ENCODE data around the gene PHEX.

Gene PHEX

DNA sequence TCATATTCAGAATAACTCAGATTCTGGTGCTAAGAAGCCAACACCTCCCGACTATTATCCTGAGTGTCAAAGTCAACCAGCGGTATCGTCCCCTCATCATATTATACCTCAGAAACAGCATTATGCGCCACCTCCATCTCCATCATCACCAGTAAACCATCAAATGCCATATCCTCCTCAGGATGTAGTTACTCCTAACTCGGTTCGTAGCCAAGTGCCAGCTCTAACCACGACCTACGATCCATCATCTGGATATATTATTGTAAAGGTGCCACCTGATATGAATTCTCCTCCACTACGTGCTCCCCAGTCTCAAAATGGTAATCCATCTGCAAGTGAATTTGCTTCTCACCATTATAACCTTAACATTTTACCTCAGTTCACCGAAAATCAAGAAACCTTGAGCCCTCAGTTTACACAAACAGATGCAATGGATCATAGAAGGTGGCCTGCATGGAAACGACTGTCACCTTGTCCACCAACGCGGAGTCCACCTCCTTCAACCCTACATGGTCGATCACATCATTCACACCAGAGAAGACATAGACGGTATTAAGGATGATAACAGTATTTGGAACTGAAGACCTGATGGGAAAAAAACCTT lies 241.7 kb downstream of the PHEX start:
- TF ChIP-seq POLR2AphosphoS5 (IDR thresholded peaks at IDR 0.05; ENCODE audit: low read depth, low read length) (no peak), SIN3A (IDR thresholded peaks at IDR 0.05; ENCODE audit: borderline replicate concordance, insufficient read depth, low read length) (no peak), TAF1 (IDR thresholded peaks at IDR 0.05; ENCODE audit: borderline replicate concordance, insufficient read depth, low read length) (no peak), FOXP2 (optimal IDR thresholded peaks at IDR 0.05; ENCODE audit: borderline replicate concordance, extremely low read depth, extremely low read length, insufficient read depth) (no peak)
- TF ChIP-seq, protein P1, sequence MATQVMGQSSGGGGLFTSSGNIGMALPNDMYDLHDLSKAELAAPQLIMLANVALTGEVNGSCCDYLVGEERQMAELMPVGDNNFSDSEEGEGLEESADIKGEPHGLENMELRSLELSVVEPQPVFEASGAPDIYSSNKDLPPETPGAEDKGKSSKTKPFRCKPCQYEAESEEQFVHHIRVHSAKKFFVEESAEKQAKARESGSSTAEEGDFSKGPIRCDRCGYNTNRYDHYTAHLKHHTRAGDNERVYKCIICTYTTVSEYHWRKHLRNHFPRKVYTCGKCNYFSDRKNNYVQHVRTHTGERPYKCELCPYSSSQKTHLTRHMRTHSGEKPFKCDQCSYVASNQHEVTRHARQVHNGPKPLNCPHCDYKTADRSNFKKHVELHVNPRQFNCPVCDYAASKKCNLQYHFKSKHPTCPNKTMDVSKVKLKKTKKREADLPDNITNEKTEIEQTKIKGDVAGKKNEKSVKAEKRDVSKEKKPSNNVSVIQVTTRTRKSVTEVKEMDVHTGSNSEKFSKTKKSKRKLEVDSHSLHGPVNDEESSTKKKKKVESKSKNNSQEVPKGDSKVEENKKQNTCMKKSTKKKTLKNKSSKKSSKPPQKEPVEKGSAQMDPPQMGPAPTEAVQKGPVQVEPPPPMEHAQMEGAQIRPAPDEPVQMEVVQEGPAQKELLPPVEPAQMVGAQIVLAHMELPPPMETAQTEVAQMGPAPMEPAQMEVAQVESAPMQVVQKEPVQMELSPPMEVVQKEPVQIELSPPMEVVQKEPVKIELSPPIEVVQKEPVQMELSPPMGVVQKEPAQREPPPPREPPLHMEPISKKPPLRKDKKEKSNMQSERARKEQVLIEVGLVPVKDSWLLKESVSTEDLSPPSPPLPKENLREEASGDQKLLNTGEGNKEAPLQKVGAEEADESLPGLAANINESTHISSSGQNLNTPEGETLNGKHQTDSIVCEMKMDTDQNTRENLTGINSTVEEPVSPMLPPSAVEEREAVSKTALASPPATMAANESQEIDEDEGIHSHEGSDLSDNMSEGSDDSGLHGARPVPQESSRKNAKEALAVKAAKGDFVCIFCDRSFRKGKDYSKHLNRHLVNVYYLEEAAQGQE (IDR thresholded peaks at IDR 0.05; ENCODE audit: insufficient read depth in 1 of 2, low read depth in 2 of 2, low read length in 2 of 2): no peak

DNA sequence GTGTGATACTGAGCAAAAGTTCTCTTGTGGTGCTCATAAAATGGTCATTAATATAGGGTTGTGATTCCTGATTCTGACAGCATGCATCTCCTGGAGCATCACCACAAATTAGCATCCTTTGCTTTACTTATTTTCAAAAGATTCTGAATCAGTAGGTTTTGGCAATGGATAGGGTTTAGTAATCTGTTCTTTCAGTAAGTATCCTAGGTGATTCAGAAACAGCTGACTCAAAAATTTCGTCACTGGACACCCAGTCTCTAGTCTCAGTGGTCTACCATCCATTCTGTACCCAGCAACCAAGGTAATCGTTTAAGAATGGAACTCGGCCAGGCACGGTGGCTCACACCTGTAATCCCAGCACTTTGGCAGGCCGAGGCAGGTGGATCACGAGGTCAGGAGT lies 244.7 kb downstream of the PHEX start:
- TF ChIP-seq, protein P1 (IDR thresholded peaks at IDR 0.05; ENCODE audit: insufficient read depth in 1 of 2, low read depth in 2 of 2, low read length in 2 of 2): no peak
- TF ChIP-seq SIN3A (IDR thresholded peaks at IDR 0.05; ENCODE audit: borderline replicate concordance, insufficient read depth, low read length) (no peak), TAF1 (IDR thresholded peaks at IDR 0.05; ENCODE audit: borderline replicate concordance, insufficient read depth, low read length) (no peak), FOXP2 (optimal IDR thresholded peaks at IDR 0.05; ENCODE audit: borderline replicate concordance, extremely low read depth, extremely low read length, insufficient read depth) (no peak), POLR2AphosphoS5 (IDR thresholded peaks at IDR 0.05; ENCODE audit: low read depth, low read length) (no peak)

DNA sequence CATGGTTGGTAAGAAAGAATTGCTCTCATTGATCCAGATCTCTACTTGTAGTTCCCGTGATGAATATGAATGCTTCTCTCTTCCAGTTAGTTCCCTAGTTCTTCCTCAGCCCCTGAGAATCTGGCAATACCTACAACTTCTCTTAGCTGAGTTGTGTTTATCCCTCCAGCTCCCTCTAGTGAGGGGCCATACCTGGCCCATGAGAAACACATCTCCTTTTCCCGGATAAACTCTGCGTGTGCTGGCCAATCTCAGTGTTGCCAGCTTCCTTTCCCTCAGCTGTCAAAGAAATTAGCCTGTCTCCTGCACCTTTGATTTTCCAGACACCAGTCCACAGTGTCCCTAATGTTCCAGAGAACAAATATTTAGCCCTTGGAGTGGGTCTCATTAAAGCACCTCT lies 246.2 kb downstream of the PHEX start:
- TF ChIP-seq POLR2AphosphoS5 (IDR thresholded peaks at IDR 0.05; ENCODE audit: low read depth, low read length) (no peak), TAF1 (IDR thresholded peaks at IDR 0.05; ENCODE audit: borderline replicate concordance, insufficient read depth, low read length) (no peak), FOXP2 (optimal IDR thresholded peaks at IDR 0.05; ENCODE audit: borderline replicate concordance, extremely low read depth, extremely low read length, insufficient read depth) (no peak), SIN3A (IDR thresholded peaks at IDR 0.05; ENCODE audit: borderline replicate concordance, insufficient read depth, low read length) (no peak)
- TF ChIP-seq, protein P1 (IDR thresholded peaks at IDR 0.05; ENCODE audit: insufficient read depth in 1 of 2, low read depth in 2 of 2, low read length in 2 of 2): no peak

DNA sequence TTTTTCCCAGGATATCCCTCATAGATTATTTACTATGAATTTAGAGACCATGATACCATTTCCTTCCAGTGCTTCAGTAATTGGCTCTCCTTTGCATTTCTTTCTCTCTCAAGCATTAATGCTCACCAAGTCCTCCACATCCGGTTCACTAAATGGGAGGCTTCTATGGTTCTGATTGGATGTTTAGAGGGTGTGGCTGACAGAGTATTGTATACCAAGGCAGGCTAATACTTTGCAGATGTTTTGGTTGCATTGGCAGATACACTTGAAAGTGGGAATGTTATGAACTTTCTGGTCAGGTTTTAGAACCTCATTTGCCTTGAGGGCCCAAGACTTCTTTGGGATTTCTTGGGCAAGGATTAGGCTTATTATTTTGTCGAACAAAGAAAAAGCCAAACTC lies 264.7 kb downstream of the PHEX start:
- TF ChIP-seq TAF1 (IDR thresholded peaks at IDR 0.05; ENCODE audit: borderline replicate concordance, insufficient read depth, low read length): no peak
- TF ChIP-seq POLR2AphosphoS5 (IDR thresholded peaks at IDR 0.05; ENCODE audit: low read depth, low read length): no peak
- no peak for TF ChIP-seq FOXP2 (optimal IDR thresholded peaks at IDR 0.05; ENCODE audit: borderline replicate concordance, extremely low read depth, extremely low read length, insufficient read depth)
- TF ChIP-seq SIN3A (IDR thresholded peaks at IDR 0.05; ENCODE audit: borderline replicate concordance, insufficient read depth, low read length): no peak

DNA sequence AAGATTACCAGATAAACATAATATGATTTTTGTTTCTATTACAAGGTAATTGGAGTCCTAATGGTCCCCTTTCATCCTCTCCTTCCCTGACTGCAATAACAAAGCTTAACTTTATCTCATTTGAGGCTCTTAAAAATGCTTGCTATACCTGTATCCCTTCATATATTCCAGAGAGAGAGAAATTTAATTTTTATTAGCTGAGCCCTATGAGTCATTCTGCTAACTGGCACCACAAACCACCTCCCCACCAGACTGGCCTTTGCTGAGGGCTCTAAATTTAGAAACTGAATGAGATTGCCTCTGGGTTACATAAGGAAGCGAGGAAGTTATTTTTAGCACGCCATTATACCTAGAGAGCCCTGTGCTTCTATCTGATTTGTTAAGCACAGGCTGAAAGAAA lies 268.0 kb downstream of the PHEX start:
- TF ChIP-seq POLR2AphosphoS5 (IDR thresholded peaks at IDR 0.05; ENCODE audit: low read depth, low read length) (no peak), FOXP2 (optimal IDR thresholded peaks at IDR 0.05; ENCODE audit: borderline replicate concordance, extremely low read depth, extremely low read length, insufficient read depth) (no peak), SIN3A (IDR thresholded peaks at IDR 0.05; ENCODE audit: borderline replicate concordance, insufficient read depth, low read length) (no peak), TAF1 (IDR thresholded peaks at IDR 0.05; ENCODE audit: borderline replicate concordance, insufficient read depth, low read length) (no peak)
- TF ChIP-seq, protein P1 (IDR thresholded peaks at IDR 0.05; ENCODE audit: insufficient read depth in 1 of 2, low read depth in 2 of 2, low read length in 2 of 2): no peak
